ENCODE measurements around the gene PPP1R27.

- peak; percentile 77 for TF ChIP-seq POLR2A (IDR thresholded peaks at IDR 0.05; ENCODE audit: low read depth, low read length)
- TF ChIP-seq POLR2AphosphoS5 (IDR thresholded peaks at IDR 0.05; ENCODE audit: low read depth, low read length): peak; percentile 94
- TF ChIP-seq TAF1 (IDR thresholded peaks at IDR 0.05; ENCODE audit: borderline replicate concordance, low read depth, low read length): no peak
Measured at GRCh38 chr17:81866440-81867169, 31.8 kb upstream of the PPP1R27 start.

All from GM12892 (cell line).